ENCODE measurements around the gene MMRN2. TPM values are rescaled to one million over a fixed set of nuclear protein-coding genes. Genes with fewer than 3 reads are reported as not detected.
A peak's percentile ranks its signal among the peaks of the same experiment; 100 is the strongest.

The MMRN2 gene
- total and polyA plus RNA-seq, 2 experiments from 2014 or later: 1.2 to 4.5 TPM

- no peaks in the 10 kb centered on the region for H3K4me1 ChIP-seq (ENCODE audit: insufficient read depth)
- H3K27ac ChIP-seq: no peak overlapping the region
- no peak overlapping the region for H3K4me3 ChIP-seq
- H2AFZ ChIP-seq: no peak overlapping the region
- 0 out of 2 replicates have a peak, but pooled peaks cover 6% of the 10 kb centered on the region for H3F3A ChIP-seq (ENCODE audit: insufficient read depth)
- no peaks in the 10 kb centered on the region for H3K79me2 ChIP-seq (ENCODE audit: insufficient read depth)
- TF ChIP-seq EZH2 (IDR thresholded peaks at IDR 0.05; ENCODE audit: insufficient read depth, poor library complexity, severe bottlenecking) (no peak), EZH2phosphoT487 (IDR thresholded peaks at IDR 0.05; ENCODE audit: insufficient read depth, low read depth) (no peak)
- no peaks in the 10 kb centered on the region for H3K27me3 ChIP-seq (replicated peaks; ENCODE audit: insufficient read depth)
- no peaks in the 10 kb centered on the region for H3K9me3 ChIP-seq (ENCODE audit: low read depth)
- in situ Hi-C loops (cut with MboI): no loop called here
- H3K4me2 ChIP-seq (ENCODE audit: unreplicated experiment): no peak overlapping the region
- WGBS, 2 experiments (ENCODE audit: low coverage in 1 of 2, low lambda C conversion rate in 2 of 2, missing lambda C conversion rate in 2 of 2): 72 to 73% methylated on average over 13 of the region's 13 CpGs
- H3K9ac ChIP-seq: no peak overlapping the region
- no peaks in the 10 kb centered on the region for H3K36me3 ChIP-seq (ENCODE audit: low read depth)
- no peaks in the 10 kb centered on the region for H4K20me1 ChIP-seq (ENCODE audit: insufficient read depth)
- H3K9me2 ChIP-seq (ENCODE audit: insufficient read depth): no peaks in the 10 kb centered on the region
- DNase-seq: no peak
Measured at GRCh38 chr10:86946213-86947155, 10.9 kb downstream of the MMRN2 start.

GRCh38 chr10:86945361-86946212 lies 11.8 kb downstream of the MMRN2 start:
- peak; percentile 65 for DNase-seq
- H3K9me2 ChIP-seq (ENCODE audit: insufficient read depth): no peaks in the 10 kb centered on the region
- H2AFZ ChIP-seq: no peak overlapping the region
- H3K27ac ChIP-seq: no peak overlapping the region
- 31 to 32% methylated on average over 18 of the region's 18 CpGs for whole genome bisulfite sequencing, 2 experiments (ENCODE audit: low coverage in 1 of 2, low lambda C conversion rate in 2 of 2, missing lambda C conversion rate in 2 of 2)
- TF ChIP-seq EZH2 (IDR thresholded peaks at IDR 0.05; ENCODE audit: insufficient read depth, poor library complexity, severe bottlenecking) (no peak), EZH2phosphoT487 (IDR thresholded peaks at IDR 0.05; ENCODE audit: insufficient read depth, low read depth) (no peak)
- H3K4me2 ChIP-seq (ENCODE audit: unreplicated experiment): no peak overlapping the region
- no peak overlapping the region for H3K9ac ChIP-seq
- 0 out of 2 replicates have a peak, but pooled peaks cover 6% of the 10 kb centered on the region for H3F3A ChIP-seq (ENCODE audit: insufficient read depth)
- no peaks in the 10 kb centered on the region for H3K4me1 ChIP-seq (ENCODE audit: insufficient read depth)
- no peaks in the 10 kb centered on the region for H3K9me3 ChIP-seq (ENCODE audit: low read depth)
- no peaks in the 10 kb centered on the region for H3K36me3 ChIP-seq (ENCODE audit: low read depth)
- H3K4me3 ChIP-seq: no peak overlapping the region
- H4K20me1 ChIP-seq (ENCODE audit: insufficient read depth): no peaks in the 10 kb centered on the region
- H3K79me2 ChIP-seq (ENCODE audit: insufficient read depth): no peaks in the 10 kb centered on the region
- H3K27me3 ChIP-seq (replicated peaks; ENCODE audit: insufficient read depth): no peaks in the 10 kb centered on the region
- in situ Hi-C loops (cut with MboI): no loop called here

- Histone ChIP-seq H4K20me1 (ENCODE audit: insufficient read depth) (no peaks in the 10 kb centered on the region), H3K4me2 (ENCODE audit: unreplicated experiment) (no peak overlapping the region), H3K9me2 (ENCODE audit: insufficient read depth) (no peaks in the 10 kb centered on the region), H3F3A (ENCODE audit: insufficient read depth) (0 out of 2 replicates have a peak, but pooled peaks cover 6% of the 10 kb centered on the region), H3K36me3 (ENCODE audit: low read depth) (no peaks in the 10 kb centered on the region), H3K79me2 (ENCODE audit: insufficient read depth) (no peaks in the 10 kb centered on the region), H3K27me3 (replicated peaks; ENCODE audit: insufficient read depth) (no peaks in the 10 kb centered on the region), H3K4me1 (ENCODE audit: insufficient read depth) (no peaks in the 10 kb centered on the region), H3K9me3 (ENCODE audit: low read depth) (no peaks in the 10 kb centered on the region), H3K27ac (no peak overlapping the region), H3K4me3 (no peak overlapping the region), H2AFZ (no peak overlapping the region), H3K9ac (no peak overlapping the region)
- TF ChIP-seq EZH2 (IDR thresholded peaks at IDR 0.05; ENCODE audit: insufficient read depth, poor library complexity, severe bottlenecking): no peak
- no peak for TF ChIP-seq EZH2phosphoT487 (IDR thresholded peaks at IDR 0.05; ENCODE audit: insufficient read depth, low read depth)
- 70 to 71% methylated on average over 3 of the region's 3 CpGs for WGBS, 2 experiments (ENCODE audit: low coverage in 1 of 2, low lambda C conversion rate in 2 of 2, missing lambda C conversion rate in 2 of 2)
- in situ Hi-C loops (cut with MboI): no loop called here
- no peak for DNase-seq
Measured at GRCh38 chr10:86944907-86945306, 12.5 kb downstream of the MMRN2 start.

- in situ Hi-C loops (cut with MboI): no loop called here
Measured at GRCh38 chr10:86944471-86944870, 12.9 kb downstream of the MMRN2 start.

More at GRCh38 chr10:86944471-86944870, 12.9 kb downstream of the MMRN2 start:
- H3K4me3 ChIP-seq: no peak overlapping the region
- no peaks in the 10 kb centered on the region for H3K9me2 ChIP-seq (ENCODE audit: insufficient read depth)
- H4K20me1 ChIP-seq (ENCODE audit: insufficient read depth): no peaks in the 10 kb centered on the region
- H3K4me2 ChIP-seq (ENCODE audit: unreplicated experiment): no peak overlapping the region
- H3K79me2 ChIP-seq (ENCODE audit: insufficient read depth): no peaks in the 10 kb centered on the region
- peak; percentile 62 for DNase-seq
- no peaks in the 10 kb centered on the region for H3K4me1 ChIP-seq (ENCODE audit: insufficient read depth)
- 0 out of 2 replicates have a peak, but pooled peaks cover 6% of the 10 kb centered on the region for H3F3A ChIP-seq (ENCODE audit: insufficient read depth)
- no peaks in the 10 kb centered on the region for H3K36me3 ChIP-seq (ENCODE audit: low read depth)
- no peaks in the 10 kb centered on the region for H3K9me3 ChIP-seq (ENCODE audit: low read depth)
- H3K27ac ChIP-seq: no peak overlapping the region
- no peaks in the 10 kb centered on the region for H3K27me3 ChIP-seq (replicated peaks; ENCODE audit: insufficient read depth)
- no peak overlapping the region for H3K9ac ChIP-seq
- TF ChIP-seq EZH2phosphoT487 (IDR thresholded peaks at IDR 0.05; ENCODE audit: insufficient read depth, low read depth) (no peak), EZH2 (IDR thresholded peaks at IDR 0.05; ENCODE audit: insufficient read depth, poor library complexity, severe bottlenecking) (no peak)
- H2AFZ ChIP-seq: no peak overlapping the region

All from GM23248 (cell line).